Measurements from ENCODE around the gene CEBPZ.
"Not testable (repeated sequence)": the region's sequence is repeated elsewhere in the genome, so short reads cannot be mapped to it uniquely, and the experiment has no call there.

CEBPZ gene, protein sequence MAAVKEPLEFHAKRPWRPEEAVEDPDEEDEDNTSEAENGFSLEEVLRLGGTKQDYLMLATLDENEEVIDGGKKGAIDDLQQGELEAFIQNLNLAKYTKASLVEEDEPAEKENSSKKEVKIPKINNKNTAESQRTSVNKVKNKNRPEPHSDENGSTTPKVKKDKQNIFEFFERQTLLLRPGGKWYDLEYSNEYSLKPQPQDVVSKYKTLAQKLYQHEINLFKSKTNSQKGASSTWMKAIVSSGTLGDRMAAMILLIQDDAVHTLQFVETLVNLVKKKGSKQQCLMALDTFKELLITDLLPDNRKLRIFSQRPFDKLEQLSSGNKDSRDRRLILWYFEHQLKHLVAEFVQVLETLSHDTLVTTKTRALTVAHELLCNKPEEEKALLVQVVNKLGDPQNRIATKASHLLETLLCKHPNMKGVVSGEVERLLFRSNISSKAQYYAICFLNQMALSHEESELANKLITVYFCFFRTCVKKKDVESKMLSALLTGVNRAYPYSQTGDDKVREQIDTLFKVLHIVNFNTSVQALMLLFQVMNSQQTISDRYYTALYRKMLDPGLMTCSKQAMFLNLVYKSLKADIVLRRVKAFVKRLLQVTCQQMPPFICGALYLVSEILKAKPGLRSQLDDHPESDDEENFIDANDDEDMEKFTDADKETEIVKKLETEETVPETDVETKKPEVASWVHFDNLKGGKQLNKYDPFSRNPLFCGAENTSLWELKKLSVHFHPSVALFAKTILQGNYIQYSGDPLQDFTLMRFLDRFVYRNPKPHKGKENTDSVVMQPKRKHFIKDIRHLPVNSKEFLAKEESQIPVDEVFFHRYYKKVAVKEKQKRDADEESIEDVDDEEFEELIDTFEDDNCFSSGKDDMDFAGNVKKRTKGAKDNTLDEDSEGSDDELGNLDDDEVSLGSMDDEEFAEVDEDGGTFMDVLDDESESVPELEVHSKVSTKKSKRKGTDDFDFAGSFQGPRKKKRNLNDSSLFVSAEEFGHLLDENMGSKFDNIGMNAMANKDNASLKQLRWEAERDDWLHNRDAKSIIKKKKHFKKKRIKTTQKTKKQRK

DNA sequence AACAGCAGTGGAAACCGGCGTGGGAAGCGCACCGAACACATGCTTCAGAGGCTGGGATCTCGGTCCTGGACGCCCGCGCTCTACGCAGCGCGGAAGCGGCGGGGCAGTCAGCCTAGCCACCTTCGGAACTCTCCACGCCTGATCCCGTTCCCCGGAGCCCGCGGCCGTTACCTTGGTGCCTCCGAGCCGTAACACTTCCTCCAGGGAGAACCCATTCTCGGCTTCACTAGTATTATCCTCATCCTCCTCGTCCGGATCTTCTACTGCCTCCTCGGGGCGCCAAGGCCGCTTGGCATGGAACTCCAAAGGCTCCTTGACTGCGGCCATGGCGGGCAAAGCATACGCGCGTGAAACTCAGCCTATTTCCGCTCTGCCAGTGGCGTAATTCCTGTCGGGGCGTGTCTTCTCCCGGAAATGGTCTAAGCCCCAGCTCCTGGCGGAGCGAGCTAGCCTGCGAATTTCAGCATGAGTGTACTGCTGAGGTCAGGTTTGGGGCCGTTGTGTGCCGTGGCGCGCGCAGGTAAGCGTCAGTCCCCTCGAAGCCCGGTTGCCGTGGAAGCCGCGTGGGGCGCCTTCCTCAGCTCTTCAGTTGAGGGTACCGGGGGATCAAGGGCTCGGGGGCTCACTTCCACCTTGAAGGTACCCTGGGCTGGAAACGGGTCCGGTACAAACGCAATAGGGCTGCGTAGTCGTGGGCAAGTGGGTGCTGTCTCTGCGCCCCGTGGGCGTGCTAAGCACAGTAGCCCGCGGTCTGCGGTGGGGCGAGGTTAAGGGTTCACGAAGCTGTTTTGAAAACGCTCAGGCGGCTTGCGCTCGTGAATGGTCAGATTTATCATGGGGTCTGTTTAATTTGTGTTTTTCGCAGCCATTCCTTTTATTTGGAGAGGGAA, at the start of gene CEBPZ, which contains the start of gene NDUFAF7:
TSS of gene CEBPZ (minus strand) at position 356 of the 890 bp plus-strand sequence. CDS start at position 327, 29 bp downstream.
TSS of gene NDUFAF7 (plus strand) at position 418 of the 890 bp plus-strand sequence. CDS start at position 466, 48 bp downstream.
- peak; percentile 94 for DNase-seq

- no peak for DNase-seq
Observed at GRCh38 chr2:37276291-37276690, 44.9 kb upstream of the CEBPZ start.

- DNase-seq, result no peak
Observed at GRCh38 chr2:37274359-37274965, 43.1 kb upstream of the CEBPZ start.

DNA sequence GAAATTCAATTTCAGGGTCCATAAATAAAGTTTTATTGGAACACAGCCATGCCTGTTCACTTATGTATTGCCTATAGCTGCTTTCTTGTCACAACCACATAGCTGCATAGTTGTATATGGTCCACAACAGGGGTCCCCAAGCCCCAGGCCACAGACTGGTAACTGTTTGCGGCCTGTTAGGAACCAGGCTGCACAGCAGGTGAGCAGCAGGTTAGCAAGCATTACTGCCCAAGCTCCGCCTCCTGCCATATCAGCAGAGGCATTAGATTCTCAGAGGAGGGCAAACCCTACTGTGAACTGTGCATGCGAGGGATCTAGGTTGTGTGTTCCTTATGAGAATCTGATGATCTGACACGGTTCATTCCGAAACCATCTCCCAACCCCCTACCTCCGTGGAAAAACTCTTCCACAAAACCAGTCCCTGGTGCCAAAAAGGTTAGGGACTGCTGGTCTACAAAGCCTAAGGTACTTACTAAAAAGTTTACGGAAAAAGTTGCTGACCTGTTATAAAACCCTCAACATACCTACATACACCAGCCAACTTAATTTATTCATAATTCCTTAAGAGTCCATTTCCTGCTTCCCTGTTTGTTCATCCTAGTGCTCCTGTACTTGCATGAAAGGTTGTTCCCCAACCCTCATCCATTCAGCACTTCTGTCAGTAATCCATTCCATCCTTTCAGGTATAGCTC, 40.1 kb upstream of the CEBPZ start:
- no peak for DNase-seq

- no peak for DNase-seq
Observed at GRCh38 chr2:37268111-37268510, 36.7 kb upstream of the CEBPZ start.

DNA sequence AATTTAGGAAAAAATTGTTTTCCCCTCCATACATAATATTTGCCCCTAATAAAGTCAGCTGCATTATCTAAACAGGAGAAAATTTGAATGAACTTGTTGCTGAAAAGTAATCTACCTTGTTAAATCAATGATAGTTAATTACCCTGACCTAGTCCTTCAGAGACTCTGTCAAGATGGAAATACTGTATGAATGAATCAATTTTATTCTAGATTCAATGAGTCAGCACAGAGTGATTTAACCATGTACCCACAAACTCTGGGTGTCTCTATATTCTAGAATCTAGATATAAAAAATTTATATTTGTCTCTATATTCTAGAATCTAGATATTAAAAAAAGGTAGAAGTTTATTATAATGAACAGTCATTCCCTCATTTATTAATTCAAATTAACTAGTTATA, 36.3 kb upstream of the CEBPZ start:
- DNase-seq, result no peak

GRCh38 chr2:37263839-37264238, 32.4 kb upstream of the CEBPZ start:
- no peak for DNase-seq

DNA sequence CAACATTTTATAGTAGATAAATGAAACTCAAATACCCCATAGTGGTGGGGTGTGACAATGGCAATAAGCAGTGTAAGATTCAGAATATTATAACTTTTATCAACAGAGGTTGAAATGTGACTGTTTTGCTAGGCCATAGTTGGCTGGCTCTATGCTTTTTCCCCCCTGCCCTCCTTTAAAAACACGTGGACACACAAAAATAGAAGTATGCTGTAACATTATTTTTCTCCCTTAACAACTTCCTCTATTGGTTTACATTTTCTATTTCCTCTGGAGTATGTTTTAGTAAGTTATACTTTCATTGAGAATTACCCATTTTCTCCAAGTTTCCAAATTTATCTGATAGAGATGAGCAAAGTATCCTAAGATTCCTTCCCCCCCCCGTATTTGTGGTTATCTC, 31.1 kb upstream of the CEBPZ start:
- no peak for DNase-seq

DNA sequence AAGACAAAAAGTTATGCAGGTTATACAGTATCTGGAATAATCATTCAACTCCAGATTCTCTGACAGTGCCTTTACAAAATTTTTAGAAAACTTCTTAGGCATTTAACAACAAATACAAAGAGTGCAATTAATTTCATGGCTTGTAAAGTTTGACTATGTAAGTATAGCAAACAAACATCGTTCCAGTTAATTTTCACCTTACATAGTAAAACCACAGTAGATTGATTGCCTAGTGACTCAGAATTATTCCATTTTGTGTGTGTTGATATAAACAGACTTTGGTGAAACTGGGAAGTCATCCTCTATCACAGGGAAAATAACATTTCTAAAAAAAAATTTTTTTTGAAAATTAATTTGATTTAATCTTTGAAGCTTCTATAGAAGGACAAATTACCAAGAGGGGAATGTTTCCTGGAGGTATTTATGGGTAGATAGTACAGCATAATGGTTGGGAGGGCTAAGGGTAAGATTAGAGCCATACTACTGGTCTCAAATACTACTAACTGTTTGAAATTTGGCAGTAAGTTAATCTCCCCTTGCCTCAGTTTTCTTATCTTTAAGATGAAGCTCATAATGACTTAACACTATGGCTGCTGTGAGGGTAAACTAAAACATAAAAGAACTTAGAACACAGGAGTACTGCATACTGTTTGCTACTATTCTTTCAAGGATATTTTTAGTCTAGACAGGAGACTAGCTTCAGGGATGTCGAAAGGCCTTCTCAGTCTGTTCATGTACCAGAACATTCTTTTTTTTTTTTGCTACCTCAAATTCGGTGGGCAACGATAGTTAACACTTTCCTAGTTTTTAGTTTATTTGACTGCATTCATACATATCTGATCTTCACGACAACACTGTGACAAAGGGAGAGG, 19.7 kb upstream of the CEBPZ start:
- no peak for DNase-seq

GRCh38 chr2:37246205-37246604, 14.8 kb upstream of the CEBPZ start:
- no peak for DNase-seq

DNA sequence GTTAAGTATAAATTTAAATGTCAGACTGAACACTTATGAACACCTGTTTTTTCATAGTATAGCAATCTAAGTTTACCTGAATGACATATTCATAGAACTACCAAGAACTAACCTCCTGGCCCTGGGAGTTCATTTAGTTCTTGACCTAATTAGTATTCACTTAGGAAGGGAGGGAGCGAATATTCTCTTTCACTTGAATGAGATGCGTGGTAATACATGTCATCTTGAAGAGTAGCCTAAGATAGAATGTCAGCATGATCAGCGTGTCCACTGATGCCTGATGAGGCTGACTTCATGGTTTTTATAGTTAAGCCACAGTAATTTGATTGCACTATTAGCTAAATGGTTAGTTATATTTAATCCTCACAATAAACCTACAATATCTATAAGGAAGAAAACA, 13.4 kb upstream of the CEBPZ start:
- no peak for DNase-seq

- DNase-seq, result no peak
Observed at GRCh38 chr2:37244017-37244416, 12.6 kb upstream of the CEBPZ start.

- DNase-seq, result no peak
Observed at GRCh38 chr2:37243435-37243834, 12.0 kb upstream of the CEBPZ start.

DNA sequence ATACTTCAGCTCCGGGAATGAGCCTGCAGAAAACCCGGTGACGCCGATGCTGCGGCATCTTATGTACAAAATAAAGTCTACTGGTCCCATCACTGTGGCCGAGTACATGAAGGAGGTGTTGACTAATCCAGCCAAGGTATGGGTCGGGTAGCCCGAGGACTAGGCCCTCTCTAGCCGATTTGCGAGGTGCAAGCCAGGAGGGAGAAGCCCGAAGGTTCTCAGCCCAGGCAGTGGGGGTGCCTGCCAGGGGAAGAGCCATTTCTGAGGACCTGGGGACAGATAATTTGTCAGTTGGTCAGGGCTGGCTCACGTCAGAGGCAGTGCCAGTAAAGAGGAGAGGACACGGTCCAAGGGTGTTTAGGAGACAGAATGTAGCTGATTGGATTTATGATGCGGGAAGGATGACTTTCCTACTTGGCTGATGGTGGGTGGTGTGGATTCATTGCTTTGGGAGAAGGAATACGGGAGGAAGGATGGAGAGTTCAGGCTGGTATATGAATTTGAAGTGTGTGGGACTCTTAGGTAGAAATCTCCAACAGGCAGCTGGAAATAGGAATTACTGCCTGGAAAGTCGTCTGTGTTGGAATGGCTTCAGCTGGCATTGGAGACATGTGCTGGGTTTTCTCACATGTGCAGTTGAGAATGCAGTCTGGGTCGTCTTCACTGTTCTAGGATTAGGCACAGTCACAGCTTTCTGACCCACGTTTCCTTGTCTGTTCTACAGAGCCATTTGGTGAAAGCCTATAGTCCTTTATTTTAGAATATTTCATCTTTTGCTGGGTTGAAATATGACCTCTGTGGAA, 936 bp upstream of the CEBPZ start:
- peak; percentile 37 for DNase-seq

GRCh38 chr2:37230581-37230980, 815 bp downstream of the CEBPZ start:
- DNase-seq, result no peak

GRCh38 chr2:37228788-37229187, 2.6 kb downstream of the CEBPZ start:
- DNase-seq, result no peak

- DNase-seq, result no peak
Observed at GRCh38 chr2:37226863-37227262, 4.5 kb downstream of the CEBPZ start.

DNA sequence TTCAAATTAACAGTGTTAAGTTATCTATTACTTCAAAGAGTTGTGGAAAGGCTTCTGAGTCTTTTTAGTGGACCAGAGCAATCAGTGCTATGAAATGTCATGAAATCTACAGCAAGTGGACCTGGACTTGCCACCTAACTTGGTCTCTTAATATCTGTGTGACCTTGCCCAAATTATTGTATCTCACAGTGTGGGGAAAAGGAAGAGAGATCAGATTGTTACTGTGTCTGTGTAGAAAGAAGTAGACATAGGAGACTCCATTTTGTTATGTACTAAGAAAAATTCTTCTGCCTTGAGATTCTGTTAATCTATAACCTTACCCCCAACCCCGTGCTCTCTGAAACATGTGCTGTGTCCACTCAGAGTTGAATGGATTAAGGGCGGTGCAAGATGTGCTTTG, 6.3 kb downstream of the CEBPZ start:
- DNase-seq, result not testable (repeated sequence)

DNA sequence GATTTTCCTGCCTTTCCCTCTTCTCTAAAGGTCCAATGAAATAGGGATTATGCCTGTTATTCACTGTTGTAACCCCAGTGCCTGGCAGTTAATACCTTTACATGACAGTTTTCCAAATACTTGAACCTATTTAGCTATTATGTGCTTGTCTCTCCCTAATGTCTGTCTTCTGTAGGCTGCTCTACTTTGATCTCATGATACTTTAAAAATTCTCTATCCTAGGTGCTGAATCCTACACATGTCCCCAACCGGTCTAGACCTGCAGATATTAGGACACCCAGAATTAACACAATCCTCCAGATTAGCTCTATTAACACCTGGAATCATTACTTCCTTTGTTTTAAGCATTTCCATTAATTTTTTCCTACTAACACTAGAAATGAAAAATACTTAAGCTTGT, 7.3 kb downstream of the CEBPZ start:
- no peak for DNase-seq

All from left hindlimb (tissue), 1 donor.